Tibial artery (tissue), 4 donors: ENCODE data around the gene GNPTG.

Source experiments
- DNase-seq, 2 donors: peaks; one replicate each; pipeline ENCODE4 v3.0.0-alpha.2; 2019
- H3K27ac ChIP-seq, 2 donors: fragments of 200-600 bp; sonication (generic) in 1 of 2; 1 replicate in 1 of 2; 2 replicates in 1 of 2; pipeline ENCODE4 v1.5.1; 2018 to 2019; ENCODE audit warnings: mild to moderate bottlenecking in 1 of 2
- H3K27me3 ChIP-seq, 2 donors: fragments of 200-600 bp; sonication (generic) in 1 of 2; one replicate each; pipeline versions ENCODE4 v1.5.1 to v1.6.0; 2016 to 2019
- H3K36me3 ChIP-seq, 3 donors: fragments of 200-600 bp; sonication (generic) in 2 of 3; one replicate each; pipeline ENCODE4 v1.5.1; 2016 to 2019; ENCODE audit warnings: mild to moderate bottlenecking in 2 of 3
- H3K4me1 ChIP-seq, 4 donors: fragments of 200-600 bp; sonication (generic) in 2 of 4; 1 replicate in 3 of 4; 2 replicates in 1 of 4; pipeline ENCODE4 v1.5.1; 2016 to 2019
- H3K4me3 ChIP-seq, 2 donors: fragments of 200-600 bp; sonication (generic) in 1 of 2; 1 replicate in 1 of 2; 2 replicates in 1 of 2; pipeline ENCODE4 v1.5.1; 2018 to 2019; ENCODE audit warnings: mild to moderate bottlenecking in 2 of 2
- H3K9me3 ChIP-seq, 3 donors: fragments of 200-600 bp; sonication (generic) in 1 of 3; one replicate each; pipeline ENCODE4 v1.5.1; 2016 to 2019
- intact Hi-C: fragments of 100-400 bp; cut with DNase I; formaldehyde crosslinking; loops from one replicate; pipeline ENCODE4 v1.15.0; 2023; ENCODE audit warnings: low total_unique reads
- TF ChIP-seq, protein P1 (sequence below), 2 experiments: fragments of 200-600 bp in 1 of 2; fragments of 450-650 bp in 1 of 2; IDR thresholded peaks; one replicate each; pipeline ENCODE4 v1.5.1; 2017 to 2019; ENCODE audit warnings: antibody characterized with exemption in 2 of 2, mild to moderate bottlenecking in 1 of 2, moderate library complexity in 1 of 2

The GNPTG gene

GRCh38 chr16:1345651-1346421, 5.9 kb upstream of the GNPTG start:
- intact Hi-C loops, result no loop called here
- H3K9me3 ChIP-seq, result no peaks in the 10 kb centered on the region
- peaks cover 0 to 10% of the 10 kb centered on the region in 2 donors for H3K27me3 ChIP-seq
- no peak overlapping the region for H3K27ac ChIP-seq
- H3K4me1 ChIP-seq, result peaks cover 0 to 23% (median 19%) of the 10 kb centered on the region in 4 donors
- no peak overlapping the region for H3K4me3 ChIP-seq
- TF ChIP-seq, protein P1, sequence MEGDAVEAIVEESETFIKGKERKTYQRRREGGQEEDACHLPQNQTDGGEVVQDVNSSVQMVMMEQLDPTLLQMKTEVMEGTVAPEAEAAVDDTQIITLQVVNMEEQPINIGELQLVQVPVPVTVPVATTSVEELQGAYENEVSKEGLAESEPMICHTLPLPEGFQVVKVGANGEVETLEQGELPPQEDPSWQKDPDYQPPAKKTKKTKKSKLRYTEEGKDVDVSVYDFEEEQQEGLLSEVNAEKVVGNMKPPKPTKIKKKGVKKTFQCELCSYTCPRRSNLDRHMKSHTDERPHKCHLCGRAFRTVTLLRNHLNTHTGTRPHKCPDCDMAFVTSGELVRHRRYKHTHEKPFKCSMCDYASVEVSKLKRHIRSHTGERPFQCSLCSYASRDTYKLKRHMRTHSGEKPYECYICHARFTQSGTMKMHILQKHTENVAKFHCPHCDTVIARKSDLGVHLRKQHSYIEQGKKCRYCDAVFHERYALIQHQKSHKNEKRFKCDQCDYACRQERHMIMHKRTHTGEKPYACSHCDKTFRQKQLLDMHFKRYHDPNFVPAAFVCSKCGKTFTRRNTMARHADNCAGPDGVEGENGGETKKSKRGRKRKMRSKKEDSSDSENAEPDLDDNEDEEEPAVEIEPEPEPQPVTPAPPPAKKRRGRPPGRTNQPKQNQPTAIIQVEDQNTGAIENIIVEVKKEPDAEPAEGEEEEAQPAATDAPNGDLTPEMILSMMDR (IDR thresholded peaks at IDR 0.05), result no peak
- H3K36me3 ChIP-seq, result peaks cover 19 to 45% (median 25%) of the 10 kb centered on the region in 3 donors
- DNase-seq, result no peak

GRCh38 chr16:1346422-1347285, 5.1 kb upstream of the GNPTG start:
- intact Hi-C loops, result no loop called here
- Histone ChIP-seq H3K9me3 (no peaks in the 10 kb centered on the region), H3K4me3 (no peak overlapping the region), H3K4me1 (peaks cover 0 to 27% (median 24%) of the 10 kb centered on the region in 4 donors), H3K27ac (no peak overlapping the region), H3K36me3 (peaks cover 19 to 45% (median 25%) of the 10 kb centered on the region in 3 donors), H3K27me3 (peaks cover 0 to 3% of the 10 kb centered on the region in 2 donors)
- no peak for DNase-seq
- TF ChIP-seq, protein P1 (IDR thresholded peaks at IDR 0.05), result no peak

DNA sequence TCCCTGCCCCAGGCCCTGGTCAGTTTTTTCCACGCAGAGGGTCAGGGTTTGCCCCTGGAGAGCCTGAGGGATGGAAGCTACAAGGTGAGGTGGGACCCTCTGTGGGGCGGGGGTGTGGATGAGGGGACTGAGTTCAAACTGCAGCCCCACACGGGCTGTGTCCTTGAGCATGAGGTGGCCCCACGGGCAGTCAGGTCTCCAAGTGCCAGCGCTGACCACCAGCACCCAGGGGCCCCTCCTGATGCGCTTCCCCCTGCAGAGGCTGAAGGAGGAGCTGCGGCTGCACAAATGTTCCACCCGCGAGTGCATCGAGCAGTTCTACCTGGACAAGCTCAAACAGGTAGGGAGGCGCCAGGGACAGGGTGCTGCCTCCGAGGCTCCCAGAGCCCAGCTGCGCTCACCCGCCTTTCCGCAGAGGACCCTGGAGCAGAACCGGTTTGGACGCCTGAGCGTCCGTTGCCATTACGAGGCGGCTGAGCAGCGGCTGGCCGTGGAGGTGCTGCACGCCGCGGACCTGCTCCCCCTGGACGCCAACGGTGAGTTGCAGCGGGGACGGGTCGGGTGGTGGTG, 4.4 kb upstream of the GNPTG start:
- Histone ChIP-seq H3K4me1 (peaks cover 0 to 28% (median 27%) of the 10 kb centered on the region in 4 donors), H3K4me3 (no peak overlapping the region)

DNA sequence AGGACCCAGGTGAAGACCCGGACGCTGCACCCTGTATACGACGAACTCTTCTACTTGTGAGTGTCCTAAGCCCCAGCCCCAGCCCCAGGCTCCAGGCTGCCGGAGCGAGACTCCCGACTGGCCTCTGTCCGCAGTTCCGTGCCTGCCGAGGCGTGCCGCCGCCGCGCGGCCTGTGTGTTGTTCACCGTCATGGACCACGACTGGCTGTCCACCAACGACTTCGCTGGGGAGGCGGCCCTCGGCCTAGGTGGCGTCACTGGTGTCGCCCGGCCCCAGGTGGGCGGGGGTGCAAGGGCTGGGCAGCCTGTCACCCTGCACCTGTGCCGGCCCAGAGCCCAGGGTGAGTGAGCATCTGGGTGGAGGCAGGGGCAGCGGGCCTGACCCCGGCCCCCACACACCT, 3.8 kb upstream of the GNPTG start:
- H3K27me3 ChIP-seq, result no peaks in the 10 kb centered on the region
- peaks cover 0 to 29% (median 27%) of the 10 kb centered on the region in 4 donors for H3K4me1 ChIP-seq
- peaks cover 19 to 45% (median 25%) of the 10 kb centered on the region in 3 donors for H3K36me3 ChIP-seq
- intact Hi-C loops, result no loop called here
- no peak for DNase-seq
- H3K4me3 ChIP-seq, result no peak overlapping the region
- TF ChIP-seq, protein P1 (IDR thresholded peaks at IDR 0.05), result no peak
- H3K9me3 ChIP-seq, result no peaks in the 10 kb centered on the region
- H3K27ac ChIP-seq, result no peak overlapping the region

More for the DNA sequence above, 4.4 kb upstream of the GNPTG start:
- no peaks in the 10 kb centered on the region for H3K9me3 ChIP-seq
- intact Hi-C loops, result no loop called here
- H3K27ac ChIP-seq, result no peak overlapping the region
- H3K36me3 ChIP-seq, result peaks cover 19 to 45% (median 25%) of the 10 kb centered on the region in 3 donors
- TF ChIP-seq, protein P1 (IDR thresholded peaks at IDR 0.05), result no peak
- no peak for DNase-seq
- peaks cover 0 to 2% of the 10 kb centered on the region in 2 donors for H3K27me3 ChIP-seq

DNA sequence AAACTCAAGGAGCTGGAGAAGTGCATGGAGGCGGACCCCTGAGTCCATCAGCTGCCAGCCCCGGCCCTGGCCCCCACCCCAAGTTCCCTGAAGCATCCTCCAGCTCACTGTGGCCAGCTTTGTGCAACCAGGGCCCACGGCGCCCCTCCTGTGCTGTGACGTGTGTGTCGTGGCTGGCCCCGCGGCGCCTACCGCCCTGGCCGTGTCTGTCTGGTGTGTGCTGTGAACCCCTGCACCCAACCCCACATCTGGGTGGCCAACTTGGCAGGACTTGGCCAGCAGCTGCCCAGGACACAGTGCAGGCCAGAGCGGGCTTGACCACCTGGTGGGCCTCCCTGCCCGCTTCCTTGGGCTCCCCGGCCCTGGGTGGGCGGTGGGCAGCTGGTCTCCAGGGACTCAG, 3.3 kb upstream of the GNPTG start:
- peaks cover 19 to 45% (median 25%) of the 10 kb centered on the region in 3 donors for H3K36me3 ChIP-seq
- no peak for DNase-seq
- H3K27ac ChIP-seq, result no peak overlapping the region
- no peak overlapping the region for H3K4me3 ChIP-seq
- H3K4me1 ChIP-seq, result peaks cover 0 to 28% (median 27%) of the 10 kb centered on the region in 4 donors
- intact Hi-C loops, result no loop called here
- no peaks in the 10 kb centered on the region for H3K27me3 ChIP-seq
- TF ChIP-seq, protein P1 (IDR thresholded peaks at IDR 0.05), result no peak
- H3K9me3 ChIP-seq, result no peaks in the 10 kb centered on the region
